Measurements from ENCODE around the gene NAA25. TPM values are rescaled to one million over a fixed set of nuclear protein-coding genes. Genes with fewer than 3 reads are reported as not detected.

Gene NAA25
- total and polyA plus RNA-seq, 2 of the 4 experiments (the other 2 are of a cell fraction), result 10.3 to 25.5 TPM

DNA sequence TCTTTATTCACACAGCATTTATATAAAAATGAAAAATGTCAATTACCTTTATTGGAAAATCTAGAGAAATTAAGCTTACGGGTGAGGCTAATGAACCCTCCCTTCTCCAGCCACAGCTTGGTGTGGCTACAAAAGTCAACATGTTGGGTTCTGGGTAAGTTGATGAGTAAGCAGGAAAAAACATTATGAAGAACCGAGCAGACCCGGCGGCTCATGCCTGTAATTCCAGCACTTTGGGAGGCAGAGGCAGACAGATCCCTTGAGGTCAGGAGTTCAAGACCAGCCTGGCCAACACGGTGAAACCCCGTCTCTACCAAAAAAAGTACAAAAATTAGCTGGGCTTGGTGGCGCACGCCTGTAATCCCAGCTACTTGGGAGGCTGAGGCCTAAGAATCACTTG lies 10.9 kb downstream of the NAA25 start:
- TF ChIP-seq RFX5 (IDR thresholded peaks at IDR 0.05; ENCODE audit: low read depth, low read length) (no peak), MXI1 (IDR thresholded peaks at IDR 0.05; ENCODE audit: borderline replicate concordance, low read depth, low read length) (no peak), RAD21 (IDR thresholded peaks at IDR 0.05; ENCODE audit: low read length) (no peak), SMC3 (IDR thresholded peaks at IDR 0.05; ENCODE audit: low read depth, low read length) (no peak), POLR2A (IDR thresholded peaks at IDR 0.05; ENCODE audit: low read depth, low read length) (no peak), BHLHE40 (IDR thresholded peaks at IDR 0.05; ENCODE audit: low read depth, low read length) (no peak), MAZ (IDR thresholded peaks at IDR 0.05; ENCODE audit: borderline replicate concordance, low read depth, low read length) (no peak), CEBPB (IDR thresholded peaks at IDR 0.05; ENCODE audit: low read depth, low read length) (no peak), RCOR1 (IDR thresholded peaks at IDR 0.05; ENCODE audit: insufficient replicate concordance, low read length) (no peak), NFE2L2 (IDR thresholded peaks at IDR 0.05; ENCODE audit: low read depth, low read length) (no peak), CHD1 (IDR thresholded peaks at IDR 0.05; ENCODE audit: low read depth, low read length) (no peak), MAFK (IDR thresholded peaks at IDR 0.05; ENCODE audit: low read depth, low read length) (no peak), FOS (IDR thresholded peaks at IDR 0.05; ENCODE audit: low read depth, low read length) (no peak)
- TF ChIP-seq, protein P1, sequence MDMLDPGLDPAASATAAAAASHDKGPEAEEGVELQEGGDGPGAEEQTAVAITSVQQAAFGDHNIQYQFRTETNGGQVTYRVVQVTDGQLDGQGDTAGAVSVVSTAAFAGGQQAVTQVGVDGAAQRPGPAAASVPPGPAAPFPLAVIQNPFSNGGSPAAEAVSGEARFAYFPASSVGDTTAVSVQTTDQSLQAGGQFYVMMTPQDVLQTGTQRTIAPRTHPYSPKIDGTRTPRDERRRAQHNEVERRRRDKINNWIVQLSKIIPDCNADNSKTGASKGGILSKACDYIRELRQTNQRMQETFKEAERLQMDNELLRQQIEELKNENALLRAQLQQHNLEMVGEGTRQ (IDR thresholded peaks at IDR 0.05; ENCODE audit: low read depth, low read length), result no peak
- TF ChIP-seq, protein P2, sequence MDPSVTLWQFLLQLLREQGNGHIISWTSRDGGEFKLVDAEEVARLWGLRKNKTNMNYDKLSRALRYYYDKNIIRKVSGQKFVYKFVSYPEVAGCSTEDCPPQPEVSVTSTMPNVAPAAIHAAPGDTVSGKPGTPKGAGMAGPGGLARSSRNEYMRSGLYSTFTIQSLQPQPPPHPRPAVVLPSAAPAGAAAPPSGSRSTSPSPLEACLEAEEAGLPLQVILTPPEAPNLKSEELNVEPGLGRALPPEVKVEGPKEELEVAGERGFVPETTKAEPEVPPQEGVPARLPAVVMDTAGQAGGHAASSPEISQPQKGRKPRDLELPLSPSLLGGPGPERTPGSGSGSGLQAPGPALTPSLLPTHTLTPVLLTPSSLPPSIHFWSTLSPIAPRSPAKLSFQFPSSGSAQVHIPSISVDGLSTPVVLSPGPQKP (IDR thresholded peaks at IDR 0.05; ENCODE audit: borderline replicate concordance, low read depth, low read length), result no peak
- TF ChIP-seq, protein P3, sequence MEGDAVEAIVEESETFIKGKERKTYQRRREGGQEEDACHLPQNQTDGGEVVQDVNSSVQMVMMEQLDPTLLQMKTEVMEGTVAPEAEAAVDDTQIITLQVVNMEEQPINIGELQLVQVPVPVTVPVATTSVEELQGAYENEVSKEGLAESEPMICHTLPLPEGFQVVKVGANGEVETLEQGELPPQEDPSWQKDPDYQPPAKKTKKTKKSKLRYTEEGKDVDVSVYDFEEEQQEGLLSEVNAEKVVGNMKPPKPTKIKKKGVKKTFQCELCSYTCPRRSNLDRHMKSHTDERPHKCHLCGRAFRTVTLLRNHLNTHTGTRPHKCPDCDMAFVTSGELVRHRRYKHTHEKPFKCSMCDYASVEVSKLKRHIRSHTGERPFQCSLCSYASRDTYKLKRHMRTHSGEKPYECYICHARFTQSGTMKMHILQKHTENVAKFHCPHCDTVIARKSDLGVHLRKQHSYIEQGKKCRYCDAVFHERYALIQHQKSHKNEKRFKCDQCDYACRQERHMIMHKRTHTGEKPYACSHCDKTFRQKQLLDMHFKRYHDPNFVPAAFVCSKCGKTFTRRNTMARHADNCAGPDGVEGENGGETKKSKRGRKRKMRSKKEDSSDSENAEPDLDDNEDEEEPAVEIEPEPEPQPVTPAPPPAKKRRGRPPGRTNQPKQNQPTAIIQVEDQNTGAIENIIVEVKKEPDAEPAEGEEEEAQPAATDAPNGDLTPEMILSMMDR (conservative IDR thresholded peaks at IDR 0.05; ENCODE audit: low read depth, low read length), result no peak
- H3K9me3 ChIP-seq (ENCODE audit: control insufficient read depth, insufficient read depth, low read length), result no peaks in the 10 kb centered on the region
- H3K27me3 ChIP-seq (ENCODE audit: control insufficient read depth, insufficient read depth, low read length), result no peaks in the 10 kb centered on the region
- H3K36me3 ChIP-seq (ENCODE audit: control insufficient read depth, insufficient read depth, low read length), result peaks cover 12% of the 10 kb centered on the region
- no peak overlapping the region for H3K9ac ChIP-seq (ENCODE audit: low read depth, low read length)
- H4K20me1 ChIP-seq (ENCODE audit: insufficient read depth, low read length), result peaks cover 8% of the 10 kb centered on the region; the same call in 1 of the 2 replicates
- peaks cover 10% of the 10 kb centered on the region; the same call in 1 of the 2 replicates for H3K9me1 ChIP-seq (ENCODE audit: insufficient read depth, low read length)
- CTCF ChIA-PET, result interaction anchor here (0.6 to 0.7 kb wide), 2 partner anchors 8 to 97 kb away, joined by 3 to 4 read pairs; no protein-coding TSS in a partner anchor
- H2BK5ac ChIP-seq (ENCODE audit: low read depth, low read length, poor library complexity, severe bottlenecking), result peak overlapping the region; percentile 60
- 0 out of 2 replicates have a peak overlapping the region, but pooled peaks have one; percentile 49 for H2AK5ac ChIP-seq (ENCODE audit: low read depth, low read length)
- H2BK20ac ChIP-seq (ENCODE audit: low read depth, low read length), result no peak overlapping the region; the same call in 1 of the 2 replicates
- H2AFZ ChIP-seq (replicated peaks; ENCODE audit: low read length, poor library complexity), result no peak overlapping the region
- intact Hi-C loops (cut with micrococcal nuclease), result no loop called here
- in situ Hi-C loops (cut with MboI; ENCODE audit: low sequenced_read_pairs), result no loop called here
- no peak overlapping the region for H4K5ac ChIP-seq (ENCODE audit: low read depth, low read length)
- H3K23ac ChIP-seq (ENCODE audit: low read depth, low read length), result no peak overlapping the region
- DNase-seq (no peak), ATAC-seq (ENCODE audit: low read depth) (no peak)
- POLR2A ChIA-PET (ENCODE audit: unreplicated experiment), result interaction anchor here (0.7 kb wide), 1 partner anchor 25 kb away, joined by 14 read pairs; no protein-coding TSS in a partner anchor
- H3K4me3 ChIP-seq (ENCODE audit: insufficient read depth, low read depth, low read length), result no peak overlapping the region
- no peak overlapping the region for H3K4me2 ChIP-seq (ENCODE audit: low read depth, low read length)
- H3K14ac ChIP-seq (replicated peaks; ENCODE audit: low read depth, low read length), result 0 out of 2 replicates have a peak overlapping the region, but pooled peaks have one; percentile 52
- peaks cover 18 to 60% of the 10 kb centered on the region in 2 experiments for H3K79me1 ChIP-seq (ENCODE audit: low read depth in 1 of 2, low read length in 2 of 2)
- no peak overlapping the region for H3K18ac ChIP-seq (ENCODE audit: low read depth, low read length)
- peak overlapping the region; percentile 28 to 64; a peak in 3 of 4 replicates for H4K8ac ChIP-seq (ENCODE audit: low read depth in 2 of 2, low read length in 2 of 2)
- H4K91ac ChIP-seq (ENCODE audit: insufficient read depth, low read depth, low read length), result no peak overlapping the region
- H2AK9ac ChIP-seq (replicated peaks; ENCODE audit: low read depth, low read length, poor library complexity), result no peak overlapping the region
- peak overlapping the region; percentile 45 for H3K4ac ChIP-seq (ENCODE audit: low read depth, low read length)
- peak overlapping the region; percentile 81; the same call in 1 of the 2 replicates for H2BK120ac ChIP-seq (ENCODE audit: low read depth, low read length)
- BruUV-seq (replicated peaks), result no TSS peak
- H3K27ac ChIP-seq (ENCODE audit: insufficient read depth, low read length), result peak overlapping the region; percentile 49; the same call in 1 of the 2 replicates
- peaks cover 6% of the 10 kb centered on the region; the same call in 1 of the 2 replicates for H3K4me1 ChIP-seq (ENCODE audit: control insufficient read depth, insufficient read depth, low read length)
- dilution Hi-C loops (cut with HindIII; ENCODE audit: low sequenced_read_pairs, unreplicated experiment), result no loop called here
- H2BK15ac ChIP-seq (ENCODE audit: low read depth, low read length), result peak overlapping the region; percentile 61; the same call in 1 of the 3 replicates
- WGBS, 2 experiments (ENCODE audit: extremely low coverage in 2 of 2, insufficient read length in 1 of 2), result 81% methylated on average over 3 of the region's 8 CpGs; no CpG with 5 or more reads in 1 of the 2 experiments
- H3K56ac ChIP-seq (ENCODE audit: extremely low read depth, insufficient read depth, low read length), result no peak overlapping the region

Data from IMR-90 (cell line).